ENCODE data around the gene NOTCH1. TPM values are rescaled to one million over a fixed set of nuclear protein-coding genes. Genes with fewer than 3 reads are reported as not detected.

NOTCH1 gene
- total and polyA plus RNA-seq, 2 of the 8 experiments (the other 6 are each of a cell fraction or from before 2014, with no cell fraction given) = 6.9 to 55.6 TPM

DNA sequence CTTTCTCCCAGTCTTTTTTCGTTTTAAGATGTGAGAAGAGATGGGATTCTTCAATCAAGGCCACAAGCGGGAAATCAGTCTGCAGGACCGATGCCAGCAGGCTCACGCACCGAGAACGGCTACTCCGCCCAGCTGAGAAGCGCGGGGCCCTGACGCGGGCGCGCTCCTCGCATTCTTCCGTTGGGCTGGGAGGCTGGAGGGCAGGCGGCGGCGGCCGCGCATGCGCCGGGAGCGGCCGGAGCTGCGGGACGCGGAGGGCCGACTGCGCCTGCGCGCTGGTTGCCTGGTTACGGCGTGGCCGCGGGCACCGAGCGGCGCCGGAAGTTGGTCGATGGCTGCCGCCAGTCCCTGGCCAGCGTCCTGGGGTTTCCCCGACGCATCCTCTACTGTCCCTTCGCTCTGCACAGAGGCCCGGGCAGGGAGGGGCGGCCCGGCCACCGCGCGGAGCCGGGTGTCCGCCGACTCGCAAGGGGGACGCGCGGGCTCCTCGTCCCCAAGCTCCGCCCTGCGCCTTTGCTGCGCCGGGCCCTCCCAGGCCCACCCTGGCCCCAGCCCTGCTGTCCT, 62.2 kb downstream of the NOTCH1 start (continued):
- TF ChIP-seq, protein P1, sequence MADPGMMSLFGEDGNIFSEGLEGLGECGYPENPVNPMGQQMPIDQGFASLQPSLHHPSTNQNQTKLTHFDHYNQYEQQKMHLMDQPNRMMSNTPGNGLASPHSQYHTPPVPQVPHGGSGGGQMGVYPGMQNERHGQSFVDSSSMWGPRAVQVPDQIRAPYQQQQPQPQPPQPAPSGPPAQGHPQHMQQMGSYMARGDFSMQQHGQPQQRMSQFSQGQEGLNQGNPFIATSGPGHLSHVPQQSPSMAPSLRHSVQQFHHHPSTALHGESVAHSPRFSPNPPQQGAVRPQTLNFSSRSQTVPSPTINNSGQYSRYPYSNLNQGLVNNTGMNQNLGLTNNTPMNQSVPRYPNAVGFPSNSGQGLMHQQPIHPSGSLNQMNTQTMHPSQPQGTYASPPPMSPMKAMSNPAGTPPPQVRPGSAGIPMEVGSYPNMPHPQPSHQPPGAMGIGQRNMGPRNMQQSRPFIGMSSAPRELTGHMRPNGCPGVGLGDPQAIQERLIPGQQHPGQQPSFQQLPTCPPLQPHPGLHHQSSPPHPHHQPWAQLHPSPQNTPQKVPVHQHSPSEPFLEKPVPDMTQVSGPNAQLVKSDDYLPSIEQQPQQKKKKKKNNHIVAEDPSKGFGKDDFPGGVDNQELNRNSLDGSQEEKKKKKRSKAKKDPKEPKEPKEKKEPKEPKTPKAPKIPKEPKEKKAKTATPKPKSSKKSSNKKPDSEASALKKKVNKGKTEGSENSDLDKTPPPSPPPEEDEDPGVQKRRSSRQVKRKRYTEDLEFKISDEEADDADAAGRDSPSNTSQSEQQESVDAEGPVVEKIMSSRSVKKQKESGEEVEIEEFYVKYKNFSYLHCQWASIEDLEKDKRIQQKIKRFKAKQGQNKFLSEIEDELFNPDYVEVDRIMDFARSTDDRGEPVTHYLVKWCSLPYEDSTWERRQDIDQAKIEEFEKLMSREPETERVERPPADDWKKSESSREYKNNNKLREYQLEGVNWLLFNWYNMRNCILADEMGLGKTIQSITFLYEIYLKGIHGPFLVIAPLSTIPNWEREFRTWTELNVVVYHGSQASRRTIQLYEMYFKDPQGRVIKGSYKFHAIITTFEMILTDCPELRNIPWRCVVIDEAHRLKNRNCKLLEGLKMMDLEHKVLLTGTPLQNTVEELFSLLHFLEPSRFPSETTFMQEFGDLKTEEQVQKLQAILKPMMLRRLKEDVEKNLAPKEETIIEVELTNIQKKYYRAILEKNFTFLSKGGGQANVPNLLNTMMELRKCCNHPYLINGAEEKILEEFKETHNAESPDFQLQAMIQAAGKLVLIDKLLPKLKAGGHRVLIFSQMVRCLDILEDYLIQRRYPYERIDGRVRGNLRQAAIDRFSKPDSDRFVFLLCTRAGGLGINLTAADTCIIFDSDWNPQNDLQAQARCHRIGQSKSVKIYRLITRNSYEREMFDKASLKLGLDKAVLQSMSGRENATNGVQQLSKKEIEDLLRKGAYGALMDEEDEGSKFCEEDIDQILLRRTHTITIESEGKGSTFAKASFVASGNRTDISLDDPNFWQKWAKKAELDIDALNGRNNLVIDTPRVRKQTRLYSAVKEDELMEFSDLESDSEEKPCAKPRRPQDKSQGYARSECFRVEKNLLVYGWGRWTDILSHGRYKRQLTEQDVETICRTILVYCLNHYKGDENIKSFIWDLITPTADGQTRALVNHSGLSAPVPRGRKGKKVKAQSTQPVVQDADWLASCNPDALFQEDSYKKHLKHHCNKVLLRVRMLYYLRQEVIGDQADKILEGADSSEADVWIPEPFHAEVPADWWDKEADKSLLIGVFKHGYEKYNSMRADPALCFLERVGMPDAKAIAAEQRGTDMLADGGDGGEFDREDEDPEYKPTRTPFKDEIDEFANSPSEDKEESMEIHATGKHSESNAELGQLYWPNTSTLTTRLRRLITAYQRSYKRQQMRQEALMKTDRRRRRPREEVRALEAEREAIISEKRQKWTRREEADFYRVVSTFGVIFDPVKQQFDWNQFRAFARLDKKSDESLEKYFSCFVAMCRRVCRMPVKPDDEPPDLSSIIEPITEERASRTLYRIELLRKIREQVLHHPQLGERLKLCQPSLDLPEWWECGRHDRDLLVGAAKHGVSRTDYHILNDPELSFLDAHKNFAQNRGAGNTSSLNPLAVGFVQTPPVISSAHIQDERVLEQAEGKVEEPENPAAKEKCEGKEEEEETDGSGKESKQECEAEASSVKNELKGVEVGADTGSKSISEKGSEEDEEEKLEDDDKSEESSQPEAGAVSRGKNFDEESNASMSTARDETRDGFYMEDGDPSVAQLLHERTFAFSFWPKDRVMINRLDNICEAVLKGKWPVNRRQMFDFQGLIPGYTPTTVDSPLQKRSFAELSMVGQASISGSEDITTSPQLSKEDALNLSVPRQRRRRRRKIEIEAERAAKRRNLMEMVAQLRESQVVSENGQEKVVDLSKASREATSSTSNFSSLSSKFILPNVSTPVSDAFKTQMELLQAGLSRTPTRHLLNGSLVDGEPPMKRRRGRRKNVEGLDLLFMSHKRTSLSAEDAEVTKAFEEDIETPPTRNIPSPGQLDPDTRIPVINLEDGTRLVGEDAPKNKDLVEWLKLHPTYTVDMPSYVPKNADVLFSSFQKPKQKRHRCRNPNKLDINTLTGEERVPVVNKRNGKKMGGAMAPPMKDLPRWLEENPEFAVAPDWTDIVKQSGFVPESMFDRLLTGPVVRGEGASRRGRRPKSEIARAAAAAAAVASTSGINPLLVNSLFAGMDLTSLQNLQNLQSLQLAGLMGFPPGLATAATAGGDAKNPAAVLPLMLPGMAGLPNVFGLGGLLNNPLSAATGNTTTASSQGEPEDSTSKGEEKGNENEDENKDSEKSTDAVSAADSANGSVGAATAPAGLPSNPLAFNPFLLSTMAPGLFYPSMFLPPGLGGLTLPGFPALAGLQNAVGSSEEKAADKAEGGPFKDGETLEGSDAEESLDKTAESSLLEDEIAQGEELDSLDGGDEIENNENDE (IDR thresholded peaks at IDR 0.05; ENCODE audit: insufficient replicate concordance, low read length) = no peak
- TF ChIP-seq SIX5 (IDR thresholded peaks at IDR 0.05; ENCODE audit: low read depth, low read length) = no peak
- TF ChIP-seq HDAC2 (IDR thresholded peaks at IDR 0.05; ENCODE audit: borderline replicate concordance in 1 of 2, low read depth in 2 of 2, low read length in 2 of 2) = peak in 1 of 2 experiments; percentile 46; a peak in 1 of 4 replicates
- peak; percentile 54 to 95; a peak in 2 of 4 replicates for TF ChIP-seq SIN3A (conservative IDR thresholded peaks at IDR 0.05 in 1 of 2, IDR thresholded peaks at IDR 0.05 in 1 of 2; ENCODE audit: low read depth in 1 of 2, low read length in 2 of 2)
- TF ChIP-seq POLR2AphosphoS5 (IDR thresholded peaks at IDR 0.05; ENCODE audit: low read depth, low read length) = peak; percentile 88
- TF ChIP-seq TBP (IDR thresholded peaks at IDR 0.05; ENCODE audit: low read depth, low read length) = peak; percentile 46; the same call in 1 of the 2 replicates
- no peak for TF ChIP-seq SRF (IDR thresholded peaks at IDR 0.05; ENCODE audit: low read depth, low read length)
- TF ChIP-seq SAP30 (IDR thresholded peaks at IDR 0.05; ENCODE audit: insufficient read depth, insufficient replicate concordance, low read length) = no peak
- no peak for TF ChIP-seq EGR1 (IDR thresholded peaks at IDR 0.05; ENCODE audit: borderline replicate concordance, low read depth, low read length)
- TF ChIP-seq RXRA (IDR thresholded peaks at IDR 0.05; ENCODE audit: insufficient read depth, low read depth, low read length) = no peak
